Measurements from ENCODE around the gene CD200R1L.

GRCh38 chr3:112894258-112894657 lies 47.6 kb upstream of the CD200R1L start:
- TF ChIP-seq CTCF (IDR thresholded peaks at IDR 0.05) (no peak), POLR2A (IDR thresholded peaks at IDR 0.05) (no peak)
